GM19328 (cell line): ENCODE measurements around the gene OR52E6.

ENCODE experiments used
- ATAC-seq: cut with Tn5 transposase; IDR thresholded peaks from one replicate; pipeline ENCODE4 v1.9.1; 2021; ENCODE audit warnings: mild to moderate bottlenecking, moderate library complexity; ENCODE audit not compliant: unreplicated experiment

OR52E6 gene

DNA sequence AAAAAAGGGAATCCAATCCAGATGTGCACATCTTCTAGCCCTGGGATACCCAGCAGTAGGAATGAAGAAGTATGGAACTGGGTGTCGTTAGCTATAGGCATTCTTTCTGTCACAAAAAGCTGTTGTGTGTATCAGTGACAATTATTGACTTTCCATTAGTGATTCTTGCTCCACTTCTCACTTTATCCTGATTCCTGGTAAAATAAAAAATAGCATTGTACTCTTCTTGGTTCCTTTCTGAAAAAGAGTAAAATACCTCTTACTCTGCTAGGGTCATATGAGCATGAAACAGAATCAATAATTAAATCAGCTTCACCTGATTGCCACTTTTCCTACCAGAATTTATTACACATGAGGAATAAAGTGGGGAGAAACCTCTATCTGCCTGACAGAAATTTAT lies at the start of gene OR52E6:
TSS of gene OR52E6 (minus strand) at position 101 of the 400 bp plus-strand sequence. CDS start at position 101, 0 bp downstream.
- no peak for ATAC-seq

DNA sequence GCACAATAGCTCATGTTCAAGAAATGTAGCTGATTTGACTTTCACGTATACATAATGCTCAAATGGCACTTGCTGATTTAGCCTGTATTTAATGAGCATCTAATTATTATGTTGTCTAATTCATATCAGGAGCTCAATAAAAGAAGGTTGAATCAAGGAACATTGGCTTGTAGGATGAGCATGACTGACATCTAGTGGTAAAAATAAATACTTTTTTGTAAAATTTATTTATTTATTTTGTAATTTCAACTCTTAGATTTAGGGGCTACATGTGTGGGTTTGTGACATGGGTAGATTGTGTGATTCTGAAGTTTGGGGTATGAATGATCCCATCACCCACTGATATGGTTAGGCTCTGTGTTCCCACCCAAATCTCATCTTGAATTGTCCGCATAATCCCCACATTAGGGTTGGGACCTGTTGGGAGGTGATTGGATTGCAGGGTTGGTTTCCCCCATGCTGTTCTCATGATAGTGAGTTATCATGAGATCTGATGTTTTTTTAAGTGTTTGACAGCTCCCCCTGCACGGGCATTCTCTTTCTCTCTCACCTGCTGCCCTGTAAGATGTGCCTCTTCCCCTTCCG lies 49.6 kb upstream of the OR52E6 start:
- ATAC-seq: no peak

DNA sequence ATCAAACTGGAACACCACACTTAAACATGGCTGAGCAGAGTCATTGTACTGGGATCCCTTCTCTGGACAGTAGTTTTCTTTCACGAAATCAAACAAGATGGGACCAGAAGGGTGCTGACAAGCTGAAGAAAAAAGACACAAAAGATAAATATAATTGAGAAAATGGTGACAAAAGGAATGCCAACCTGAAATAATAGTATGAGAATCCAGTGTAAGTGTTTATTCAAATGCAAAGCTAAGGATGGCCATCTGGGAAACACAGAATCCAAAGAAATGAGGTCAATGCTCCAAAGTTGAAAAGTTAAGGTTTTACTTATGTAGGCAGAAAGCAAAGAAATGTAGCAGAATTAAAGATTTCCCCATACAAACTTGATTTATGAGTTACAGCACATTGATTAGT lies 46.0 kb upstream of the OR52E6 start:
- no peak for ATAC-seq

DNA sequence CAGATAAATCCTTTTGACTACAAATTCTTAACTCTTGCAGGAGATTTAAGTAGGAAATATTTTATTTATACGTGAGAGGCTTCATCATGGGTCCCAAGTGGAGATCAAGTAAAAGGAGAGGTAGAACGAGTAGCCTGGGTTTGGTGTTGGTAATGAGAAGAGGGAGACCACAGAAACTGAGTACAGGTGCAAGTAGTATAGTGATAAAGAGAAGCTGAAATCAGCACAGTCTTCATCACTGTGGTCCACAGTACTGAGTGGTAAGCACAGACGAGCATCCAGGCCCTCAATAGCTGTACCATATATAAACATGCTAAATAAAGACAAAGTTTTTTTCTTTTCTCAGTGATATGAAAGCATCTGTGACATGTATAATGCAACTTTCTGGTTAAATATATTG lies 45.5 kb upstream of the OR52E6 start:
- ATAC-seq: no peak

DNA sequence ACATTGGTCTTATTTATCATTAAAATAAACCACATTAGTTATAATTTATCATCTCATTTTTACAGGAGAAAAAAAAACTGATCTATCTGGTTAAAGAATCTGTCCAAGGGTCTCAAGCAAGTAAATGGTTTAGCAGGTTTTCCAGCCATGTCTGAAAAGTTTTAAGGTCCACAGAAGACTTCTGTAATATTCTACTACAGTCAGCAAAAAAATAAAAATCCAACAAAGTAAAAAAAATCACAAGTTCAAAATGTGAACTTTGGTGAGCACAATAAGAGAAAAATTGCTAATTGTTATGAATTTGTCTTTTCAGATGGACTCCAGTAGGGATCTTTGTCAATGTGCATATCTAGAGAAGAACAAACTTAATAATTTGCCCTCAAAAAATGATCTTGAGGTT lies 40.1 kb upstream of the OR52E6 start:
- ATAC-seq: no peak

DNA sequence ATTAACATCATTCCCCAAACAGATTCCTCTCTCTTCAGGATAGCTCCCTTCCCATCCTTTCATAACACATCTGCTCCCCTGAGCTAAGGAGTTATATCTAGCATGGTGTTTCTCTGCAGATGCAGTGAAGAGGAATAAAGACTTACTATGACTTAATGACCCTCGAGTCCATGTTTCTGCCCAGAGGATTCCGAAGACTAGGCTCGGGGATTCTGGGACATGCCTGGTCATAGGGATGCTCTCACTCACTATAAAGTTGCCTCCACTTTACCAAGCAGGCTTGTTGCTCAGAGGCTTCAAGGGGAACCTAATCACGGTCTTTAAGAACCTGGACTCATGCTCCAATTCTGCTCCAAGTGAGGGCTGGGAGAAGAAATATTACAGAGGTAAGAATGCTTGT lies 38.6 kb upstream of the OR52E6 start, which contains the start of gene OR52E4:
TSS of gene OR52E4 (plus strand) at position 301 of the 400 bp plus-strand sequence. CDS start 3,664 bp downstream, outside the sequence.
- ATAC-seq: no peak

DNA sequence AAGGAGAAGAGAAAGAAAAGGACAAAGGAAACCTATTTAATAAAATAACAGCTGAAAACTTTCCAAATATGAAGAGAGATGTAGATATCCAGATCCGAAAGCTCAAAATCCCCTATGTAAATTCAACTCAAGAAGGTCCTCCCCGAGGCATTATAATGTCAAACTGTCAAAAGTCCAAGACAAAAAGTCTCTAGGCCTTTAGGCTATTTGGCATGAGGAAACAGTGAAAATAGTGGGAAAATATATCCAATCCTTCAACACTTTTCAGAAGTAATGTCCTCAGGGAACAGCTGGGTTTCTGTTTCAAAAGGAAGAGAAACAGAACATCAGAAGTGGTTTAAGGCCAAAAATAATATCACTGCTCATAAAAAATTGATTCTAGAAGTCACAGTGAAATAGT lies 36.9 kb upstream of the OR52E6 start:
- no peak for ATAC-seq

DNA sequence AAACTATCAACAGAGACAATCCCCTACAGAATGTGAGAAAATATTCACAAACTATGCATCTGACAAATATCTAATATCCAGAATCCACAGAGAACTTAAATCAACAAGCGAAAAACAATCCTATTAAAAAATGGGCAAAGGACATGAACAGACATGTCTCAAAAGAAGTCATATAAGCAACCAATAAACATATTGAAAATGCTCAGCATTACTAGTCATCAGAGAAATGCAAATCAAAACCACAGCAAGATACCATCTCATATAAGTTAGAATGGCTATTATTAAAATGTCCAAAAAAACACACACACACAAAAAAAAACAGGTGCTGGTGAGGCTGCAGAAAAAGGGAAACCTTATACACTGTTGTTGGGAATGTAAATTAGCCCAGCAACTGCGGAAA lies 24.1 kb upstream of the OR52E6 start:
- ATAC-seq: no peak

DNA sequence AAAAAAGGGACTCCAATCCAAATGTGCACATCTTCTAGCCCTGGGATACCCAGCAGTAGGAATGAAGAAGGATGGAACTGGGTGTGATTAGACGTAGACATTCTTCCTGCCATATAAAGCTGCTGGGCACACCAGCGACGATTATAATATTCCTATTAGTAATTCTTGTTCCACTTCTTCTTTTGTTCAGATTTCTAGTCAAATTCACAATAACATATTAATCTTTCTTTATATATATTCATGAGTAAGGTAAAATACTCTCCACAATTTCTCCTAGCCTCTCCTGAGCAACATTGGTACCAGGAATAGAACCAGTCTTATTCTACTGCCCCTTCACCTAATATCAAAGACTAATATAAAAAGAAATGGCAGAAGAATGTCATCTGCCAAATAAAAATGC lies 15.9 kb upstream of the OR52E6 start, which contains the start of gene OR52E8:
TSS of gene OR52E8 (minus strand) at position 101 of the 400 bp plus-strand sequence. CDS start at position 101, 0 bp downstream.
- ATAC-seq: no peak

DNA sequence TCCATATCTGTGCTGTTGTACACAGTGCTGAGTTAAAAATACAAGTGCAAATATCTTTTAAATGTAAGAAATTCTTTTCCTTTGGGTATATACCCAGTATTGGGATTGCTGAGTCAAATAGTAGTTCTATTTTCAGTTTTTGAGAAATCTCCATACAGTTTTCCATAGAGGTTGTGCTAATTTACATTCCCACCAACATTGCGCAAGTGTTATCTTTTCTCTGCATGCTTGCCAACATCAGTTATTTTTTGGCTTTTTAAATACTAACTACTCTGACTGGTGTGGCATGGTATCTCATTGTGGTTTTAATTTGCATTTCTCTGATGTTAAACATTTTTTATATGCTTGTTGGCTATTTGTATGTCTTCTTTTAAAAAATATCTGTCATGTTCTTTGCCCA lies 9.3 kb upstream of the OR52E6 start:
- no peak for ATAC-seq

DNA sequence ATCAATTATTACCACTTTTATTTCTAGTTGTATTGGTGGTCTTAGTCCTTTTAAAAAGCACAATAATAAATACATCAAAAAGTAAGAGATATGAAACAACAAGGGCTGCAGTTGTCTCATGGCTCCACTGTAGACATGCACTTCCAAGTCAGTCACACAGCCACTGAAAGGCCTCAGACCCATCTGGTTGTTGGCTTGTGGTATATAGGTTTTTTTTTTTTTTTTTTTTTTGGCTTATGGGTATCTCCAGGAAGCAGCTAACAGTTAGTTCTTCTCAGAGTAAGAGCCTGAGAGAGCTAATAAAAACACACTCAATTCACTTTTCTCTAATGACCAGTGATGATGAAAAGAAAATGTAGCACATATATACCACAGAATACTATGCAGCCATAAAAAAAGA lies 6.0 kb upstream of the OR52E6 start:
- no peak for ATAC-seq

DNA sequence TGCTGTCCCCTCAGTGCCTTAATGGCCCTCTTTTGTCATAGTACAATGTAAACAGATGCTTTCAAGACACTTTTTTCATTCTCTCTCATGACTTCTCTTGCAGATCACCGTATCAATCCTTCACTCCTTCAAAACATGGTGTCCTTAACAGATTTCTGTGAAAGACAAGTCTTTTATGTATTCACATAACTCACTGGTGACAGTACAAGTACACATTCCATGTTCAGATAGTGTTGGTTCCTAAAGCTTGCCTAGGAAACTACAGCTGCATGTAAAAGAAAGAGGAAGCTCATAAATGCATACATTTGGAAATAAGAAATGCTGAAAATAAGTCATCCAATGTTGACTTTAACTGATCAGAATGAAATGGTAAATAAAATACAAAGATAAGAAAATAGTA lies 5.0 kb upstream of the OR52E6 start:
- ATAC-seq: no peak

DNA sequence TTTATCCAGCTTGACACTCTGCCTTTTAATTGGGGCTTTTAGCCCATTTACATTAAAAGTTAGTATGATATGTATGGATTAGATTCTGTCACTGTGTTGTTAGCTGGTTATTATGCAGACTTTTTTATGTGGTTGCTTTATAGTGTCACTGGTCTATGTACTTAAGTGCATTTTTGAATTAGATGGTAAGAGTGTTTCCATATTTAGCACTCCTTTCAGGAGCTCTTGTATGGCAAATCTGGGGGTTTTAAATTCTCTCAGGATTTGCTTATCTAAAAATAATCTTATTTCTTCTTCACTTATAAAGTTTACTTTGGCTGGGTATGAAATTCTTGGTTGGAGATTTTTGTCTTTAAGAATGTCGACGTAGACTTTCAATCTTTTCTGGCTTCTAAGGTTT lies 4.0 kb downstream of the OR52E6 start:
- no peak for ATAC-seq

DNA sequence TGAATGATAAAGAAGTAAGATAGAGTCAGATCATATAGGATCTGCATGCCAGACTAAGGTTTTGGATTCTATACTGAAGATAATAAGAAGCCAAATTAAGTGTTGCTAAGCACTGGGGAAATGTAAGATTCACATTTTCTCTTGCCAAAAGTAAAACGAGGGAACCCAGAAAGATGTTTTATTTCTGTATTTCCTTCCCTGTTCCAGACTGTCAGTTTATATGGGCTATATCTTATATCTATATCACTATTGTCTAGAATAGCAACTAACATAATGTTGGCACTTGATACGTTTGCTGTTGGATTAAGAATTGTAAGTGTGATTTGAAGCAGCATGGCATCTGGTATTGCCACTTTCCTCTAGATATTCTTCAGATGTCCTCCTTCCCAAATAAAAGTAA lies 8.3 kb downstream of the OR52E6 start:
- ATAC-seq: no peak

DNA sequence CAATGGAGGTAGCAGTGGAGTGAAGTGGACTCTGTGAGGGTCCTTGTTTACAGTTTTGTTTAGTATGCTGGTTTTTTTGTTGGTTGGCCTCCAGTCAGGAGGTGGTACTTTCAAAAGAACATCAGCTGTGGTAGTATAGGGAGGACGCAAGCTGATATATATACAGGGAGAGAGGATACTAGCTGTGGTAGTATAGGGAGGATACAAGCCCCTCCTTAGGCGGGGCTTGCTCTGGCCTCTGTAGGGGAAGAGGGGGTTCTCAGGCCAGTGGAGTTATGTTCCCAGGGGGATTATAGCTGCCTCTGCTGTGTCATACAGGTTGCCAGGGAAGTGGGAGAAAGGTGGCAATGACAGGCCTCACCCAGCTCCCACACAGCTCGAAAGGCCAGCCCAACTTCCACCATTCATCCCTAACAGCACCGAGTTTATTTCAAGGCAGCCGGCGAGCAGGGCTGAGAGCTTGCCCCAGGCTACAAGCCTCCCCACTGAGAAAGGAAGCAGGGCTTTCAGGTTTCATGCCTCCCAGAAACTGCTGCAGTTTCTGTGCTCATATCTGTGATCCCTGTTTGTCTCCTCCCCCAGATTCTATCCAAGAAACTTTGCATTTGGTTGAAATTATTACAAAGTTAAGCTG lies 10.4 kb downstream of the OR52E6 start:
- ATAC-seq: no peak

DNA sequence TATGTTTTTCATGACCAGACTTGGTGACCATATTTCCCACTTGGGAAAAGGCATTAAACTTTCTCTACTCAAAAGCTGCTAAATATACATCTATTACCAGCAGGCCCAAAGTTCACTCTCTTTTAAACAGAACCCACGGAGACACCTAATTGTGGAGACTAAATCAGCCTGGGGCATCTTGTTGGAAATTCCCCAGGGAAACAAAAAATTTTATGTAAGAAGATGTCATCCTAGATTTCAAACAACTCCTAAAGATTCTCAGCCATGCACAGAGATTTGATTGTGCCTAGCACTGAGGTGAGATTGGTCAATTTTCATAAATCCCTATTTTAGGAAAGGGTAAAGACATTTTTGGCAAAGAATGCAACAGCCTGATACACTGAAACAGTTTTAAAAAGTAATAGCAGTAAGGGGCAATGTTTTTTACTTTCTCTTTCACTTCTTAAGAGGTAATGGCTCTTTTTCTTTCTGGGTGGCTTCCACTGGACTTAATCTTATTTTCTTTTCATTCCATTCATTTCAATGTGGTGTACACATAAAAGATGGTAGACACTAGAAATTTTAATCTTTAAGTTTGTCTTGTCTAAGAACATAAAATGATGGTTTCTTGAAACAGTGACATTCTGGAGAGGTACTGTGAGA lies 23.3 kb downstream of the OR52E6 start:
- ATAC-seq: peak; percentile 64

DNA sequence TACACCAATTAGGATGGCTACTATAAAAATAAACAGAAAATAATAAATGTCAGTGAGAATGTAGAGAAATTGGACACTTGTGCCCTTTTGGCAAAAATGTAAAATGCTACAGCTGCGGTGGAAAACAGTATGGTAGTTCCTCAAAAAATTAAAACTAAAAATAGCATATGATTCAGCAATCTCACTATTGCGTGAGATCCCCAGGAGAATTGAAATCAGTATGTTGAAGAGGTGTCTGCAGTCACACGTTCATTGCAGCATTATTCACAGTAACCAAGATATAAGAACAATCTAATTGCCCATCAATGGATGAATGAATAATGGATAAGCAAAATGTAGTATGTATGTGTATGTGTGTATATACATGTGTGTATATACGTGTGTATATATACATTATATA lies 26.2 kb downstream of the OR52E6 start:
- no peak for ATAC-seq

DNA sequence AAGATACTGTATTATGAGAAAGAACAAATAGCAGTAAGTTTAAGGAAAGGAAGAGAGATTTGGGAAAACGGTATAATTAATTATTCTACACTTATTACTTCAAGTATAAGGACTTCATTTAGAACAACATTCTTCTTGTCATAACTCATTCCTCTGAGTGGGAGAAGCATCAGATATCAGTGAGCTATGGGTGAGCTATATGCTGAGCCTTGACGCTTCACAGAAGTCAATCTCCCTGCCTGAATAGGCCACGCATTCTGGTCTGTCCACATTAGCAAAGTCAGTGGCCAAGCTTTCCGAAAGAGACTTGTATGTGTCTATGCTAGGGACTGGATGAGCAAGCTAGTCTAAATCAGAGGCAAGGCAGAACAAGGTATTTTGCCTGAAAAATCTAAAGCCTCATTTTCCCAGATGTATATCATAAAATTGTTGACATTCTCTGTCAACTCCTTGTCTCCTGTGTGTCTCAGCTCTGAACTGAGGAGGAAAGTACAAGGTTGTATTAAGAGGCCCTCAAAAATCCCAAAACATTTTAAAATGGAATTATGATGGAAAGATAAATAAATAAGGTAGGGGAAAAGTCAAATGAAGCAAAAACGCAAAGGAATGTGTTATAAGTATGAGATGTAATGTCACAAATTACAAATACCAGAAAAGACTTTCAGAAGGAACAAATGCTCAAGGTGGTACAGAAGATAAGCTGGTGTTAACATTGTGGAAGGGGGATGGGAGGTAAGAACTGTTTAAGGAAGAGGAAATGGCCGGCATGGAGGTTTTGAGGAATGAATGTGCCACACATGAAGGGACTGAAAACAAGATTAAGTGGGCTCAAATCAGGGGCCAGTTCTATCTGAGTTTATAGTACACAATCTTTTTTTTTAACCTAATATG lies 31.5 kb downstream of the OR52E6 start:
- ATAC-seq: no peak

DNA sequence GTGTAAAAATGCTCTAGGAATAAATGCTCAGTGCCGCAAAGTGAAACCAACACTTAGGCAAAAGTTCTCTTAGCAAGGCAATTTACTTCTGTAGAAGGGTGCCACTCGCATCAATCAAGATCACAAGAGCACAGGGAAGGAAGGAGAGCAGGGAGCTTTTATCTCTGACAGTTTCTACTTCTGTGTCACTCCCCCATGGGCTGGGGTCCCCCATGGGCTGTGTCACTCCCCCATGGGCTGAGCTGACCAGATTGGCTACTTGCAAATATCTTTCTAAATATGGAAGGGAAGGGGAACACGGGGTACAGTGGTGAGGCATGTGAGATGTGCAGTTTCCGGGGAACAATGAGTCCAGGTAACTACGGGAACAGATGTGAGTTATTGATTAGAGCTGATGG lies 32.6 kb downstream of the OR52E6 start:
- peak; percentile 42 for ATAC-seq

DNA sequence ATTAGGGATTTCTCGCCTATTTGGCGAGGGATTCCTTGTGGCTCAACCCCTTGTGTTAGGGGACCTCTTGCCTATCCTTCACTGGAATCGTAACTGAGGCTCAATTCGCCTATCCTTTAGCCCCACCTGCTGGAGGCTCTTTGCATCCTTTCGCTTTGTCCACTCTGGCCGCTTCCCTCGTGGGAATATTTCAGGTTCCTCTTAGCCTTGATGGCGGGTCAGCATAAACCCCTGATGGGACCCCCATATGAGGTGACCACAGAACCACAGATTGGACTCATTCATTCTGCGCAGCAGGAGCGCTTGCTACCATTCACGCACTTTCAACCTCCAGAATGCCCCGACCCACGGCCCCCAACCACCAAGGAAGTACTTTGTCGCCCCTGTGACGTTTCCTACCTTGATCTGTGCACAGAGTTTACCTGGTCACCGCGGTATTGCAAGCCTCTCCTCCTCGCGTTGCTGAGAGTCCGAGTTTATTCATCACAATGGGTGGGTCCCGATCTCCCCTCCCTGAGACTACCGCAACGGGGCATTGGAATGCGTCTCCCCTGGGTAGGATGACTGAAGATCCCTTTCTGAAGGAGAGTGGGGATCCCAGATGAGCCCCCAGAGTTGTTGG lies 33.1 kb downstream of the OR52E6 start, which contains the start of gene OR52N2:
TSS of gene OR52N2 (plus strand) at position 425 of the 622 bp plus-strand sequence. CDS start 11,412 bp downstream, outside the sequence.
- ATAC-seq: peak; percentile 84

DNA sequence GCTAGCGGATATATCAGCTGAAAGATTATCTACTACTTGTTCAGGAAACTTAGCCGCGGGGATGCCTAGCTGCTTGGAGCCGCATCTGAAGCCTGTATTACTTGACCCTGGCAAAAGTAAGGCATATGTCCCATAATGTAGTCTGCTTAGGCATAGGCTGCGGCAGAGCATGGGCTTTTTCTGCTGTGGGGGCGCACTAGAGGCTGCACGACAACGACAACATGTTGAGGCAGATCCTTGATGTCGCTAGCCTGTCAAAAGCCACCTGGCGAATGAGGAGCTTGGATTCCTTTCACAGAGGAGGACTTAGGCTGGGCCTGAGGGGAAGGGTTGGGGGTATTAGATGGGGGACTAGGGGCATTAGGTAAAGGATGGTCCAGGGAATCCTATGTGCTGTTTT lies 34.1 kb downstream of the OR52E6 start:
- ATAC-seq: no peak
